Caco-2 (cell line): ENCODE measurements around the gene NDST1. TPM values are rescaled to one million over a fixed set of nuclear protein-coding genes. Genes with fewer than 3 reads are reported as not detected.

Source experiments
- BruUV-seq: library from RNA; stranded (reverse); fragments of 400-500 nt; replicated peaks from 2 replicates; lab custom pipeline; 2021; lab: Mats Ljungman, UMichigan
- CTCF ChIA-PET: fragments of 300-600 bp; sonication (Branson Sonifier 250); formaldehyde crosslinking; loops from one replicate; lab custom pipeline; 2022; ENCODE audit warnings: antibody characterized with exemption; lab: Charles Lee
- POLR2A ChIA-PET: fragments of 300-600 bp; sonication (Branson Sonifier 250); formaldehyde crosslinking; loops from one replicate; lab custom pipeline; 2022; ENCODE audit warnings: antibody characterized with exemption; lab: Charles Lee
- DNase-seq, 2 experiments: peaks; one replicate each; pipeline versions ENCODE4 v3.0.0 to v3.0.0-alpha.2; 2020 to 2022
- H3K27me3 ChIP-seq: replicated peaks from 2 replicates; pipeline ENCODE4 v1.6.0; 2011; ENCODE audit warnings: low read length; ENCODE audit not compliant: control insufficient read depth, insufficient read depth
- H3K36me3 ChIP-seq: 2 replicates; pipeline ENCODE4 v1.5.1; 2011; ENCODE audit warnings: low read length; ENCODE audit not compliant: control insufficient read depth, insufficient read depth
- H3K4me1 ChIP-seq: fragments of 250-450 bp; sonication (Bioruptor Pico); 2 replicates; pipeline ENCODE4 v1.5.1; 2020; ENCODE audit warnings: mild to moderate bottlenecking
- H3K4me3 ChIP-seq: 2 replicates; pipeline ENCODE4 v1.5.1; 2011; ENCODE audit warnings: low read depth, mild to moderate bottlenecking, control low read depth, low read length
- H3K9me3 ChIP-seq: fragments of 250-450 bp; sonication (Bioruptor Pico); 2 replicates; pipeline ENCODE4 v1.5.1; 2020; ENCODE audit warnings: mild to moderate bottlenecking, moderate library complexity
- H3K27ac Mint-ChIP-seq: one replicate; pipeline ENCODE4 v1.8.0; 2022; ENCODE audit warnings: mixed read lengths; ENCODE audit not compliant: unreplicated experiment
- H3K27me3 Mint-ChIP-seq: one replicate; pipeline ENCODE4 v1.8.0; 2022; ENCODE audit warnings: mixed read lengths; ENCODE audit not compliant: insufficient read depth, unreplicated experiment
- H3K36me3 Mint-ChIP-seq: one replicate; pipeline ENCODE4 v1.8.0; 2022; ENCODE audit warnings: mild to moderate bottlenecking, mixed read lengths; ENCODE audit not compliant: insufficient read depth, unreplicated experiment
- H3K4me1 Mint-ChIP-seq: one replicate; pipeline ENCODE4 v1.8.0; 2022; ENCODE audit warnings: low read depth, mixed read lengths; ENCODE audit not compliant: unreplicated experiment
- H3K4me3 Mint-ChIP-seq: one replicate; pipeline ENCODE4 v1.8.0; 2022; ENCODE audit warnings: mild to moderate bottlenecking, moderate library complexity, mixed read lengths; ENCODE audit not compliant: unreplicated experiment
- H3K9me3 Mint-ChIP-seq: one replicate; pipeline ENCODE4 v1.8.0; 2022; ENCODE audit warnings: mixed read lengths; ENCODE audit not compliant: unreplicated experiment
- CTCF ChIP-seq, 2 experiments: fragments of 200-600 bp in 1 of 2; IDR thresholded peaks; 1 replicate in 1 of 2; 2 replicates in 1 of 2; pipeline versions ENCODE4 v1.5.1 to v1.8.0; 2011 to 2022; ENCODE audit warnings: antibody characterized with exemption in 1 of 2, control low read depth in 1 of 2, inconsistent platforms in 1 of 2, low read depth in 1 of 2, low read length in 1 of 2, mild to moderate bottlenecking in 1 of 2, moderate library complexity in 1 of 2; ENCODE audit not compliant: insufficient read depth in 1 of 2, severe bottlenecking in 1 of 2, unreplicated experiment in 1 of 2
- intact Hi-C: fragments of 100-400 bp; cut with micrococcal nuclease; formaldehyde crosslinking; loops from one replicate; pipeline ENCODE4 v1.10.0; 2022; ENCODE audit not compliant: unreplicated experiment
- total RNA-seq: library from RNA; stranded (reverse); gene quantifications from 2 replicates; pipeline ENCODE4 v1.2.3, GENCODE V29; 2022

NDST1 gene
- total RNA-seq, 1 experiment from 2014 or later = 110 TPM

GRCh38 chr5:150549735-150550134 is 41.8 kb downstream of the NDST1 start:
- intact Hi-C loops = no loop called here
- BruUV-seq = no TSS peak
- Mint-ChIP-seq H3K27ac (no peak overlapping the region), H3K36me3 (peaks cover 96% of the 10 kb centered on the region), H3K4me1 (no peaks in the 10 kb centered on the region), H3K4me3 (no peak overlapping the region), H3K27me3 (no peaks in the 10 kb centered on the region), H3K9me3 (no peaks in the 10 kb centered on the region)
- no peaks in the 10 kb centered on the region for H3K9me3 ChIP-seq
- POLR2A ChIA-PET = interaction anchor here (0.6 kb wide), 1 partner anchor 51 kb away, joined by 3 read pairs; no protein-coding TSS in a partner anchor
- no peak for TF ChIP-seq CTCF (IDR thresholded peaks at IDR 0.05; ENCODE audit: insufficient read depth in 1 of 2, low read depth in 1 of 2, low read length in 1 of 2, severe bottlenecking in 1 of 2, unreplicated experiment in 1 of 2)
- H3K4me3 ChIP-seq = no peak overlapping the region
- peaks cover 18% of the 10 kb centered on the region for H3K36me3 ChIP-seq
- H3K4me1 ChIP-seq = no peaks in the 10 kb centered on the region; the same call in 1 of the 2 replicates
- no peak for DNase-seq
- CTCF ChIA-PET = no interaction called here
- H3K27me3 ChIP-seq = no peaks in the 10 kb centered on the region

- ChIA-PET CTCF (no interaction called here), POLR2A (no interaction called here)
- DNase-seq = no peak
- Histone ChIP-seq H3K9me3 (no peaks in the 10 kb centered on the region), H3K4me1 (no peaks in the 10 kb centered on the region), H3K4me3 (no peak overlapping the region), H3K36me3 (peaks cover 15% of the 10 kb centered on the region), H3K27me3 (no peaks in the 10 kb centered on the region)
- BruUV-seq = no TSS peak
- Mint-ChIP-seq H3K4me3 (no peak overlapping the region), H3K9me3 (no peaks in the 10 kb centered on the region), H3K27me3 (no peaks in the 10 kb centered on the region), H3K4me1 (no peaks in the 10 kb centered on the region), H3K36me3 (peaks cover 96% of the 10 kb centered on the region), H3K27ac (no peak overlapping the region)
- no peak for TF ChIP-seq CTCF (IDR thresholded peaks at IDR 0.05; ENCODE audit: insufficient read depth in 1 of 2, low read depth in 1 of 2, low read length in 1 of 2, severe bottlenecking in 1 of 2, unreplicated experiment in 1 of 2)
- intact Hi-C loops = no loop called here
Measured at GRCh38 chr5:150550286-150550685, 42.4 kb downstream of the NDST1 start.

GRCh38 chr5:150551066-150551465 is 43.1 kb downstream of the NDST1 start:
- no peaks in the 10 kb centered on the region for H3K27me3 ChIP-seq
- Mint-ChIP-seq H3K27ac (no peak overlapping the region), H3K27me3 (no peaks in the 10 kb centered on the region), H3K36me3 (peaks cover 96% of the 10 kb centered on the region), H3K9me3 (no peaks in the 10 kb centered on the region), H3K4me1 (no peaks in the 10 kb centered on the region), H3K4me3 (no peak overlapping the region)
- CTCF ChIA-PET = no interaction called here
- H3K9me3 ChIP-seq = no peaks in the 10 kb centered on the region
- H3K4me3 ChIP-seq = no peak overlapping the region
- POLR2A ChIA-PET = no interaction called here
- TF ChIP-seq CTCF (IDR thresholded peaks at IDR 0.05; ENCODE audit: insufficient read depth in 1 of 2, low read depth in 1 of 2, low read length in 1 of 2, severe bottlenecking in 1 of 2, unreplicated experiment in 1 of 2) = no peak
- intact Hi-C loops = no loop called here
- H3K36me3 ChIP-seq = peaks cover 12% of the 10 kb centered on the region
- BruUV-seq = no TSS peak
- no peak for DNase-seq
- H3K4me1 ChIP-seq = no peaks in the 10 kb centered on the region
